ENCODE results near the gene ATP6V0E1.

The ATP6V0E1 gene

DNA sequence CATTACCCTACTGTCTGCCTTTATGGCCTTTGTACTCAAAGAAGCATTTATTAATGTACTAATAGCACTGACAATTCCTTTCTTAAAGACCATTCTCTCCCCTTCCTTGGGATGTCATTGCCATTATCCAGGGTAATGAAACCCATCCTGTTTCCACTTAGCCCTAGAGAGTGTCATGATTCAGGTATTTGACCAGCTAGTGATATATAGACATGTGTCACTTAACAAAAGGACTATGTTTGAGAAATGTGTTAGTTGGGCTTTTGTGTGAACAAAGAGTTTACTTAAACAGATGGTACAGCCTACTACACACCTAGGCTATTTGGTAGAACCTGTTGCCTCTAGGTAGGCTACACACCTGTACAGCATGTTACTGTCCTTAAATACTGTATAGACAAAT lies 2.0 kb downstream of the ATP6V0E1 start:
- TF ChIP-seq, protein P1, sequence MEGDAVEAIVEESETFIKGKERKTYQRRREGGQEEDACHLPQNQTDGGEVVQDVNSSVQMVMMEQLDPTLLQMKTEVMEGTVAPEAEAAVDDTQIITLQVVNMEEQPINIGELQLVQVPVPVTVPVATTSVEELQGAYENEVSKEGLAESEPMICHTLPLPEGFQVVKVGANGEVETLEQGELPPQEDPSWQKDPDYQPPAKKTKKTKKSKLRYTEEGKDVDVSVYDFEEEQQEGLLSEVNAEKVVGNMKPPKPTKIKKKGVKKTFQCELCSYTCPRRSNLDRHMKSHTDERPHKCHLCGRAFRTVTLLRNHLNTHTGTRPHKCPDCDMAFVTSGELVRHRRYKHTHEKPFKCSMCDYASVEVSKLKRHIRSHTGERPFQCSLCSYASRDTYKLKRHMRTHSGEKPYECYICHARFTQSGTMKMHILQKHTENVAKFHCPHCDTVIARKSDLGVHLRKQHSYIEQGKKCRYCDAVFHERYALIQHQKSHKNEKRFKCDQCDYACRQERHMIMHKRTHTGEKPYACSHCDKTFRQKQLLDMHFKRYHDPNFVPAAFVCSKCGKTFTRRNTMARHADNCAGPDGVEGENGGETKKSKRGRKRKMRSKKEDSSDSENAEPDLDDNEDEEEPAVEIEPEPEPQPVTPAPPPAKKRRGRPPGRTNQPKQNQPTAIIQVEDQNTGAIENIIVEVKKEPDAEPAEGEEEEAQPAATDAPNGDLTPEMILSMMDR (IDR thresholded peaks at IDR 0.05; ENCODE audit: low read depth, low read length) = no peak

DNA sequence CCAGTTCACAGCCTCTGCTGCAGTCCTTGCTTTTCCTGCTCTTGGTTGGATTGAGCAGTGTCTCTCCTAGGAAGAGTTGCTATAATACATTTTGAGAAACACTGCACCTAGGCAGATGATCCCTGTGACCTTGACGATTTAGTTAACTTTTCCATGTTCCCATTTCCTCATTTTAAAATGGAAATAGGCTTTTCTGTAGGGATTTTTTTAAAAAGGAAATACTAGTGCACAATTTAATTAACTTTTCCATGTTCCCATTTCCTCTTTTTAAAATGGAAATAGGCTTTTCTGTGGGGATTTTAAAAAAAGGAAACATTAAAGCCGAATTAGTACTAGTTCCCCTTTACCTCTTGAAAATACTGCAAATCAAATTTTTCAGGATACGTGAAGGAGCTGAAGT lies 4.7 kb downstream of the ATP6V0E1 start:
- no peak overlapping the region for H3K4me3 ChIP-seq (ENCODE audit: low read depth, low read length)
- TF ChIP-seq, protein P1 (IDR thresholded peaks at IDR 0.05; ENCODE audit: low read depth, low read length) = no peak

More for the DNA sequence above, 2.0 kb downstream of the ATP6V0E1 start:
- peak overlapping the region; percentile 26 for H3K4me3 ChIP-seq (ENCODE audit: low read depth, low read length)

DNA sequence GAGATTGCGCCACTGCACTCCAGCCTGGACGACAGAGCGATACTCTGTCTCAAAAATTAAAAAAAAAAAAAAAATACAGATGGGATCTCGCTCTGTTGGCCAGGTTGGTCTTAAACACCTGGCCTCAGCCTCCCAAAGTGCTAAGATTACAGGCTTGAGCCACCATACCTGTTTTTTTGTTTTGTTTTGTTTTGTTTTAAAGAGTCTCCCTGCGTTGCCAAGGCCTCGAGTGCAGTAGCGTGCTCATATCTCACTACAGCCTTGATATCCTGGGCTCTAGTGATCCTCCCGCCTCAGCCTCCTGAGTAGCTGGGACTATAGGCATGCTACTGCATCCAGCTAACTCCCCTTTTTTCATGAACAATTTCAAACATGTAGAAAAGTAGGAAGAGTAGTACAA lies 7.2 kb downstream of the ATP6V0E1 start:
- H3K4me3 ChIP-seq (ENCODE audit: low read depth, low read length) = no peak overlapping the region
- TF ChIP-seq, protein P1 (IDR thresholded peaks at IDR 0.05; ENCODE audit: low read depth, low read length) = no peak

DNA sequence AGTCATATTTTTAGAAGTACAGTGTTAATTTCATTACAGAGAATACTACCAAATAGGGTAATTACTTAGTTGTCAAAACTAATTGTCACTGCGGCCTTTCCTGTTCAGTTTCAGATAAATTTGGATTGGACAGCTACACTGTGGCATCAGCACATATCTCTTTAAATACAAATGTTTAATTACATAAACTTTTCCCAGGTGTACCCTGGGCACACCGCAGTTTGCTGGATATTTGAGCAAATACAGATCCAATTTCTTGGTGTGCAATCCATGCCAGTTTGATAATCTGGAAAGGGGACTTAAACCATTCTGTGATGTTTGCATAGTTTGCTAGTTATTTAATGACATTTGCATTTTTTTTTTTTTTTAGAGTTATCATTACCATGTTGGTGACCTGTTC lies 10.8 kb downstream of the ATP6V0E1 start:
- TF ChIP-seq, protein P1 (IDR thresholded peaks at IDR 0.05; ENCODE audit: low read depth, low read length) = no peak

DNA sequence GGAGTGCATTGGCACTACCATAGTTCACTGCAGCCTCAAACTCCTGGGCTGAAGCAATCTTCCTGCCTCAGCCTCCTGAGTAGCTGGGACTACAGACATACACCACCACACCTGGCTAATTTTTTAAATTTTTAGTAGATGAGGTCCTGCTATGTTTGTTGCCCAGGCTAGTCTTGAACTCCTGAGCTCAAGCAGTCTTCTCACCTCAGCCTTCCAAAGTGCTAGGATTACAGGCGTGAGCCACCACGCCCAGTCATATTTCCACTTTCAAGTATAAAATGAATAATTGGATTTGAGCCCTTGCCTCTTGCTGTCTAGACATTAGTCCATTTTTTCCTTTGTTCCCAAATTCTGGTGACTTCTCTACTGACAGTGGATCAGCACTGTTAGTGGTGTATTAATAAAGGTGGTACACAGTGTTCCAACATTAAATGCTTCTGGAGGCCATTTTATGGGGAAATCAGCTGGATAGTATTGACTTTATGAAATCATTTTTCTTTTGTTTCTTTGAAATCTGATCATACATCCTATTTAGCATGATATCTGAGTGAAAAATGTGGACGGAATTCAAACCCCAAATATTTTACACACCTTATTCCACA lies 15.9 kb downstream of the ATP6V0E1 start:
- TF ChIP-seq, protein P1 (IDR thresholded peaks at IDR 0.05; ENCODE audit: low read depth, low read length) = no peak
- no peak overlapping the region for H3K4me3 ChIP-seq (ENCODE audit: low read depth, low read length)

More for the DNA sequence above, 10.8 kb downstream of the ATP6V0E1 start:
- no peak overlapping the region for H3K4me3 ChIP-seq (ENCODE audit: low read depth, low read length)

DNA sequence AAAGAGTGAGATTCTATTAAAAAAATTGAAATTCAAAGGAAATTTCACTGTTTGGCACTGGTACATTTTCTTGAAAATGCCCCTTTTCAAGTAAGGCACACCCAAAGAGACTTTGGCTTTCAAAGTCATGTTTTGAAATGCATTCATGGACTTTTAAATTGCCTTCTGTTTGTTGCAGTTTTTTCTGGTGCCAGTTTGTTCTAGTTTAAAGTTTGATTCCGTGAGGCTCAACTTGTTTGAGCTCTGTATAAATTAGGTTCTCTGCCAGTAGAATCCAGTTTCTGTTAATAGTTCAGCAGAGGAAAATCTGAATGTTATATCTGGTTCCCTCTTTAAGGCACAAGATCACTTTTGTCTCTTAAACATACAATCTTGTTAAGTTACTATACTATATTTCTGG lies 16.4 kb downstream of the ATP6V0E1 start:
- no peak overlapping the region for H3K4me3 ChIP-seq (ENCODE audit: low read depth, low read length)
- TF ChIP-seq, protein P1 (IDR thresholded peaks at IDR 0.05; ENCODE audit: low read depth, low read length) = no peak

DNA sequence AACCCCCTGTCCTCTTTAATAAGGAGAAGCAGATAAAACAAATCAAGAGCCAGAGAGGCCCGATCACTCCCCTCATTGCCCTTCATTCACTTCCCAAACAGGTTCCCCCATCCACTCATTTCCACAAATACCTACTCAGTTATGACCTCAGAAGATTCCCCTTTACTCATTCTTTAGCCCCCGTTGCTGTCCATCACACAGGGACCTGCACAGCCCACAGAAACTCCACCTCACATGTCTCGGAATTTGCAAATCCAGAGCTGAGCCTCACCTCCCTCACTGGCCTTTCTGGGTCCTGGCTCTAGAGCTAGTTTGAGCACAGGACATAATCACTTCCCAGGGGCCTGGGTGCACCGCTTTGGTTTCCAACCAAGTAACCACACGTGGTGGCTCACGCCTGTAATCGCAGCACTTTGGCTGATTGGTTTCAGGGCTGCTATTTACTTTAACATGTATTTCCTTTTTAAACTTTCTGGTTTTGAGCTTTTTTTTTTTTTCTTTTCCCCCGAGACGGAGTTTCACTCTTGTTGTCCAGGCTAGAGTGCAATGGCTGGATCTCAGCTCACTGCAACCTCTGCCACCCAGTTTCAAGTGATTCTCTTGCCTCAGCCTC lies 17.8 kb downstream of the ATP6V0E1 start:
- H3K4me3 ChIP-seq (ENCODE audit: low read depth, low read length) = no peak overlapping the region
- TF ChIP-seq, protein P1 (IDR thresholded peaks at IDR 0.05; ENCODE audit: low read depth, low read length) = no peak

Measured in WI38 (cell line).